ENCODE data around the gene CLCN1. TPM values are rescaled to one million over a fixed set of nuclear protein-coding genes. Genes with fewer than 3 reads are reported as not detected.

CLCN1 gene
- total RNA-seq, 4 donors from 2014 or later = not detected

DNA sequence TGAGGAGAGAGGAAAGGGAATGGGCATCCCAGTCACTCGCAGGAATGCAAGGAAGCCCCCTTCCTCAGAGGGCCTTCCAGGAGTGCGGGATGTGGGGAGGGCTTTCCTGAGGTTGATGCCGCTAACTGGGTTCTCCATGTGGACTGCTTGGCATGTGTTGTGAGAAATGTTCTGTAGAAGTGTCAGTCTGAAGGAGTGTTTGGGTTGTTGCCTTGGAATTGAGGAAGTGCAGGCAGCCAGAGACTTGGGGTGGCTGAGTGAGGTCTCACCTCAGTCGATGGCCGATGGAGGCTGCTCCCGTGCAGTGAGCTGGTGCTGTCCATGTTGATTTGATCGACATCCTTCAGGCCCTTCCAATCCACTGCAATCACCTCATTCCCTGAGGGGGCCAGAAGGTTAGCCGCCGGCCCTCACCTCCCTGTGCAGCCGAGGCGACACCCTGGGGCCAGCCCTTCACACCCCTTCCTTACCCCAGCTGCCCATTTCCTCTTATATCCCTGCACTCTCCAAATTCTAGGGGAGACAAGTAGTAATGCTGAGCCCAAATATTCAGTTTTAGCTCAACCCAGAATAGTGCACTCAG, 44.0 kb downstream of the CLCN1 start:
- H3K27me3 ChIP-seq = peaks cover 11% of the 10 kb centered on the region
- H3K9me3 ChIP-seq = no peaks in the 10 kb centered on the region
- 77 to 83% methylated on average over 11 of the region's 11 CpGs for WGBS, 2 donors
- TF ChIP-seq POLR2A (IDR thresholded peaks at IDR 0.05) = no peak
- TF ChIP-seq, protein P1, sequence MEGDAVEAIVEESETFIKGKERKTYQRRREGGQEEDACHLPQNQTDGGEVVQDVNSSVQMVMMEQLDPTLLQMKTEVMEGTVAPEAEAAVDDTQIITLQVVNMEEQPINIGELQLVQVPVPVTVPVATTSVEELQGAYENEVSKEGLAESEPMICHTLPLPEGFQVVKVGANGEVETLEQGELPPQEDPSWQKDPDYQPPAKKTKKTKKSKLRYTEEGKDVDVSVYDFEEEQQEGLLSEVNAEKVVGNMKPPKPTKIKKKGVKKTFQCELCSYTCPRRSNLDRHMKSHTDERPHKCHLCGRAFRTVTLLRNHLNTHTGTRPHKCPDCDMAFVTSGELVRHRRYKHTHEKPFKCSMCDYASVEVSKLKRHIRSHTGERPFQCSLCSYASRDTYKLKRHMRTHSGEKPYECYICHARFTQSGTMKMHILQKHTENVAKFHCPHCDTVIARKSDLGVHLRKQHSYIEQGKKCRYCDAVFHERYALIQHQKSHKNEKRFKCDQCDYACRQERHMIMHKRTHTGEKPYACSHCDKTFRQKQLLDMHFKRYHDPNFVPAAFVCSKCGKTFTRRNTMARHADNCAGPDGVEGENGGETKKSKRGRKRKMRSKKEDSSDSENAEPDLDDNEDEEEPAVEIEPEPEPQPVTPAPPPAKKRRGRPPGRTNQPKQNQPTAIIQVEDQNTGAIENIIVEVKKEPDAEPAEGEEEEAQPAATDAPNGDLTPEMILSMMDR (IDR thresholded peaks at IDR 0.05) = no peak
- intact Hi-C loops (cut with DNase I) = loop anchor here (5.0 kb wide), 1 partner anchor 38 kb away; no protein-coding TSS in a partner anchor
- H3K4me3 ChIP-seq (replicated peaks in 1 of 3) = no peak overlapping the region
- DNase-seq = no peak
- H3K27ac ChIP-seq = no peak overlapping the region
- H3K4me1 ChIP-seq = peaks cover 7 to 12% of the 10 kb centered on the region in 2 donors
- no peaks in the 10 kb centered on the region for H3K36me3 ChIP-seq

DNA sequence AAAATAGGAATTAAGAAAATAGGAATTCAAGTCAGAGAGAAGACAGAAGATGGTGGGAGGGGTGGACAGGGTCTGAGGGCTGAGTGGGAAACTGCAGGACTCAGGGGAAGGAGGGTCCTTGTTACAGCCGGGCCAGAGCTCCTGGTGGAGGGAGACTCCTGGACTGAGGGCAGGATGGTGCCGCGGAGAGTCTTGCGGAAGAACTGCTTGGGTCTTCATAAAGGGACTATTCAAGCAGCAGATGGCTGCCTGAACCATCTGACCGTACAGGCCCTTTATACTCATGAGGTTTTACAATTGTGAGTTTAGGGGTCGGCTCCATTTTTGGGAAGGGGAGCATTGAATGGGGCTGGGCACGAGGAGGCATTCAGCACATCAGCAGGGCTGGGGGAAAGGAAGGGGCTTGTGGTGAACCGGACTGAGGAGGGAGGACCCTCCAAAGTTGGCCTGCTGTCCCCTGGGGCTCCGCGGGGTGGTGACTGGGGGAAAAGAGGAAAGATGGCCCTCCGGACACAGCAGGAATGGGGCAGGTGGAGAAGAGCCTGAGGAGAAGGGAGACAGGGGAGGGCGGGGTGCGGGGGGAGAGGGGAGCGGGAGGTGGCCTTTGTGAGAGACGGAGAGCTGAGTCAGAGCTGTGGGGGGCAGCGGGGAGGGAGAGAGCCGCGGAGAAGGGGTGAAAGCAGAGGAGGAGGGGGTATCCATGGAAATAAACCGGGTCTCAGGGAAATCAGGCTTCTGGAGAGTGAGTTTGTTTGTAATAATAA, 45.1 kb downstream of the CLCN1 start:
- Histone ChIP-seq H3K27me3 (peaks cover 11% of the 10 kb centered on the region), H3K36me3 (no peaks in the 10 kb centered on the region), H3K4me1 (peaks cover 7 to 12% of the 10 kb centered on the region in 2 donors), H3K4me3 (replicated peaks in 1 of 3) (no peak overlapping the region), H3K27ac (no peak overlapping the region), H3K9me3 (no peaks in the 10 kb centered on the region)
- intact Hi-C loops (cut with DNase I) = loop anchor here (5.0 kb wide), 1 partner anchor 39 kb away; no protein-coding TSS in a partner anchor
- DNase-seq = no peak
- 31 to 32% methylated on average over 19 of the region's 19 CpGs for WGBS, 2 donors
- TF ChIP-seq, protein P1 (IDR thresholded peaks at IDR 0.05) = no peak
- no peak for TF ChIP-seq POLR2A (IDR thresholded peaks at IDR 0.05)

DNA sequence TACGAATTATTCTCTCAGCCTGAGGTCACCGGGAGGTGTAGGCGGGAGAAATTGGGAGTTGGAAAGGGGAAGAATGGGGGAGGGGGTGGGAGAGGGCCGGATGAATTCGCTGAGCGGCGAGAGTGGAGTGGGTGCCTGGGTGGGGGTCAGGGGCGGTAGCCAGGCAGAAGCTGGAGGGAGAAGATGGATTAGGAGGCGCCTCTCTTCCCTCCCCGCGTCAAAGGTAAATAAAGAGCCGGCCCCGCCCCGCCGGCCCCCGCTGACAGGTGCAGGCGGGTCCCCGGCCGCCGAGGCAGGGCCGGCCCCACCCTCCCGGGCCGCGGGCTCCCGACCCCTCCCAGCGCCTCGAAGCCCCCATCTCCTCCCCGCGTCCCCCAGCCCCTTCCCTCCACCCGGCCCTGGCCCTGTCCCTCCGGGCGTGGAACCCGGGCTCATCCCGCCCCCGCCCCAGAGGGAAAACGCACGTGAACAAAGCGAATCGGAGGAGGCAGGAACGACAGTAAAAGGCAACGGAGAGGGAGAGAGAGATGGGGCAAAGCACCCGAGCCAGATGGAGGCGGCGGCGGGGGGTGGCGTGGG, 45.7 kb downstream of the CLCN1 start:
- TF ChIP-seq, protein P1 (IDR thresholded peaks at IDR 0.05) = no peak
- TF ChIP-seq POLR2A (IDR thresholded peaks at IDR 0.05) = no peak
- Histone ChIP-seq H3K4me1 (peaks cover 7 to 12% of the 10 kb centered on the region in 2 donors), H3K9me3 (no peaks in the 10 kb centered on the region), H3K36me3 (no peaks in the 10 kb centered on the region), H3K27ac (no peak overlapping the region), H3K4me3 (replicated peaks in 1 of 3) (peak overlapping the region in 1 of 3 donors; percentile 37), H3K27me3 (peaks cover 11% of the 10 kb centered on the region)
- WGBS, 2 donors = 3 to 4% methylated on average over 23 to 38 of the region's 46 CpGs
- intact Hi-C loops (cut with DNase I) = loop anchor here (5.0 kb wide), 1 partner anchor 39 kb away; no protein-coding TSS in a partner anchor
- DNase-seq = no peak

DNA sequence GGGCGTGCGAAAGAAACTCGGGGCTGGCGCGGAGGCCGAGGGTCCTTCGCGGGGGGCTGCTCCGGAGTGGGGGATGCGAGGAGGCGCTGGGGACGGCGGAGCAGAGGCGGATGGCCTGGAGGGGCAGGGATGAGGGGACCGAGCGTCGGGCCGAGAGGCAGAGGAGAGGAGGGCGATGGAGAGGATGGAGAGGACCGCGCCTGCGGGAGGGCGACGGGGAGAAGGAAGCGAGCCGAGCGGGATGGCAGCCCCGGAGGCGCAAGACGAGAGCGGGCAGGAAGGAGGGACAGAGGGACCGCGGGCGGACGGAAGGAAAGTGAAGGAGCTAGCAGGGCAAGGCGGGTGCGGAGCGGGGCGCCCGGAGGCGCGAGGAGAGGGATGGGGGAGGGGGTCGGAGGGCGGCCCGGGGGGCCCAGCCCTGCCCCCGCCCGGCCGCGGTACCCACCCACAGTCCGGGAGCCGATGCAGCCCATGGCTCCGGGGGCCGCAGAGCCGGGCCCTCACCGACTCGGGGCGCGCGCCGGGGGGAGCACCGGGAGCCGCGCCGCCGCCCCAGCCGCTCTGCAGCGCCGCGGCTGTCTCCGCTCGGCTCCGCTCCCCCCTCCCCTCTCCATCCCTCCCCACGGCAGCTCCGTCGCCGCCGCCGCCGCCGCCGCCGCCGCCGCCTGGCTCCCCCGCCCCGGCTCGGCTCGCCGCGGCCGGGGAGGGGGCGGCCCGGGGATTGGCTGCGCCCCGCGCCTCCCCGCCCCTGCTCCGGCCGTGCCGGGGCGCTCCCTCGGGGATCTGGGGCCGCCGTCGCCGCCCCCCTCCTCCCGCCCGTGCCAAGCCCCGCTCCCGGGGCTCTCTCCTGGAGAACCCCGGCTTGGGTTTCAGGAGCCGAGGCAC, 46.5 kb downstream of the CLCN1 start, which contains the start of gene FAM131B:
Gene FAM131B (minus strand): TSS at position 583 of the 885 bp plus-strand sequence. CDS start 110 bp downstream, at position 473.
- Histone ChIP-seq H3K4me3 (replicated peaks in 1 of 3) (peak within 1 kb of the TSS in 2 of 3 donors; percentile 14 to 37), H3K9me3 (no peaks in the 10 kb centered on the region), H3K27ac (no peak within 1 kb of the TSS), H3K27me3 (peaks cover 11% of the 10 kb centered on the region), H3K4me1 (peaks cover 7 to 12% of the 10 kb centered on the region in 2 donors), H3K36me3 (no peaks in the 10 kb centered on the region)
- intact Hi-C loops (cut with DNase I) = loop anchor here (5.0 kb wide), 1 partner anchor 40 kb away; no protein-coding TSS in a partner anchor
- peak in 1 of 2 donors; percentile 18 for DNase-seq
- TF ChIP-seq POLR2A (IDR thresholded peaks at IDR 0.05) = no peak
- TF ChIP-seq, protein P1 (IDR thresholded peaks at IDR 0.05) = no peak
- WGBS, 2 donors = 1 to 3% methylated on average over 31 to 43 of the region's 112 CpGs
